Ishikawa (cell line): Measurements from ENCODE around the gene KLHDC4.

Experiments used
- CEBPB ChIP-seq: IDR thresholded peaks from 2 replicates; pipeline ENCODE4 v1.6.1; 2012
- CREB1 ChIP-seq: IDR thresholded peaks from 2 replicates; pipeline ENCODE4 v1.6.1; 2012; ENCODE audit warnings: low read depth
- EP300 ChIP-seq: IDR thresholded peaks from 2 replicates; pipeline ENCODE4 v1.6.1; 2012; ENCODE audit warnings: borderline replicate concordance
- FOXM1 ChIP-seq: IDR thresholded peaks from 2 replicates; pipeline ENCODE4 v1.6.1; 2012; ENCODE audit warnings: low read depth, borderline replicate concordance
- MAX ChIP-seq: IDR thresholded peaks from 2 replicates; pipeline ENCODE4 v1.6.1; 2012
- REST ChIP-seq: IDR thresholded peaks from 2 replicates; pipeline ENCODE4 v1.6.1; 2012; ENCODE audit warnings: low read depth, mild to moderate bottlenecking
- TCF12 ChIP-seq: IDR thresholded peaks from 2 replicates; pipeline ENCODE4 v1.6.1; 2012; ENCODE audit warnings: low read depth
- YY1 ChIP-seq: IDR thresholded peaks from 2 replicates; pipeline ENCODE4 v1.6.1; 2012; ENCODE audit warnings: low read depth
- ZBTB7A ChIP-seq: IDR thresholded peaks from 2 replicates; pipeline ENCODE4 v1.6.1; 2012; ENCODE audit warnings: low read depth

GRCh38 chr16:87692756-87693155 lies 73.0 kb downstream of the KLHDC4 start:
- TF ChIP-seq CEBPB (no peak), FOXM1 (no peak), ZBTB7A (no peak), MAX (no peak), YY1 (no peak), CREB1 (no peak), REST (no peak), EP300 (no peak), TCF12 (no peak)
